GM18517 (cell line): Measurements from ENCODE around the gene HESX1.

Experiments
- ATAC-seq: cut with Tn5 transposase; IDR thresholded peaks from one replicate; pipeline ENCODE4 v1.9.1; 2021; ENCODE audit warnings: mild to moderate bottlenecking, moderate library complexity; ENCODE audit not compliant: unreplicated experiment

The HESX1 gene

DNA sequence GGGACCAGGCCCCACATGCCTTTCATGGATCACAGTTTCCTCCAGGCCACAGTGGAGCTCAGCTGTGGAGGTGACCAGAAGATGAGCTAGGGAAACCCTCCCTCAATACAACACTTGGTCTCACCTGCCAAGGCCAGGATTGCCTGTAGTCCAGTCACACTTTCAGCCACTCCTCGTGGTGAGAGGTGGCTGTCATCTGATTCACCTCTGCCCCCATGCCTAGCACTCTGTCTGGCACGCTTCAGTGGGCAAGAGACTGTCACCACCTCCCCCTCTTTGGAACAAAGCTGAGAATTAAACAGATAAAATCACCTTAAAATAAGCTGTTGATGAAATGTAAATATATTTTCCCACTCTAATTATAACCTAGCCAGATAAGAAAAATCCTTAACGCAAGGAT lies 30.7 kb downstream of the HESX1 start:
- ATAC-seq, result no peak

- ATAC-seq, result no peak
These were observed 31.6 kb downstream of the HESX1 start for GRCh38 chr3:57168151-57168550.

- no peak for ATAC-seq
These were observed 33.1 kb downstream of the HESX1 start for GRCh38 chr3:57166660-57167059.

DNA sequence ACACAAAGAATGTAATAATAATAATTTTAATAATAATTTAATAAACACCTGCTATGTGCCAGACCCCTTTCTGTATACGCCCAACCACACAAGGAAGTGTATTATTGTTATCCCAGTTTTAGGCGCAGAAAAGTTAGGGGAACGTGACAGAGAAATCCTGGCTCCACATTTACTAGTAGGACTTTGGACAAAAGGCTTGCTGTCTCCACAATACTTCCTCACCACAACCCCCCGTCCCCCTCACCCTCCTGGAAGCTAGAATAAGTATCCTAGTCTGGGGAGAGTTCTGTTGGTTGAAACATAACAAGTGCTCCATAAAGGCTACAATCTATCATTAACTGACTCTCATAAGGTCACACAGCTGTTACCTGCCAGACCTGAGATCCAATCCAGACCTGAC lies 34.1 kb downstream of the HESX1 start:
- no peak for ATAC-seq

GRCh38 chr3:57164657-57165573 lies 34.9 kb downstream of the HESX1 start, which contains the start of gene IL17RD:
TSS of gene IL17RD (minus strand) at chr3:57165353. CDS start at chr3:57165286, 67 bp downstream.
- no peak for ATAC-seq

DNA sequence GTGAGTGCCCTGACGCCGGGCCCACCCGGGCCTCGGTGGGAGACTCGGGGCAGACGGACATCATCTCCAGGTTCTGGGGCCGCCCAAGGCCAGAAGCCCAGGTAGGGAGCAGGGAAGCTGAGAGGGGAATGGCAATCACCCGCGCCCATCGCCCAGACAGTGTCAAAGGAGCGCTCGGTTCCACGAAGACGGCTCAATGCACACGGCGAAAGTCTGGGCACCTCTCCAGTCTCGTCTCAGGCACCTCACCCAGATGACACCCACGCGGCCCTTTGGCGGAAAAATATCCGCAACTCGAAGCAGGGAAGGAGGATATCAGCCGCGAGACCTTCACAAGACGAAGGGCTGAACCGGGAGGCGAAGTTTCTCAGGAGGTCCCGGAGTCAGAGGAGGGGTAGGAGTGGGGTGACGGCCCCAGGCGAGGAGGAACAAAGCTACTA lies 35.5 kb downstream of the HESX1 start:
- no peak for ATAC-seq

DNA sequence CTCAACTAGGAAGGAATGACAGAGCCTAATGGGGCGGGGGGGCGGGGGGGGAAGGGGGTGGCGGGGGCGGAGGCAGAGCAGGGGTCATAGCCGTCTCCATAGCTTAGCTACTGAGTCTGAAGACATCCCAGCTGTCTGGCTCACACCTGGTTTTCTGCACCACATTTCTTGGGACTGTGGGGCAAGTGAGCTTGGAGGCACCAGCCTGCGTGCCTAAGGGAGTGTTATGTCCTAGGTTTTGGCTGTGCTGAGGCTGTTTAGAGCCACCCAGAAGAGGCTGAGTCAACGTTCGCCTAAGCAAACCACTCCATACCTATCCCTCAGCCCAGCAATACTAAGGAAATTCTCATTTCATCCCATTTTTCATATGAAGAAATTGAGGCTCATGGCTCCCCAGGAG lies 36.0 kb downstream of the HESX1 start:
- no peak for ATAC-seq

GRCh38 chr3:57161915-57162314 lies 37.9 kb downstream of the HESX1 start:
- no peak for ATAC-seq

GRCh38 chr3:57160765-57161538 lies 38.8 kb downstream of the HESX1 start:
- ATAC-seq, result no peak

DNA sequence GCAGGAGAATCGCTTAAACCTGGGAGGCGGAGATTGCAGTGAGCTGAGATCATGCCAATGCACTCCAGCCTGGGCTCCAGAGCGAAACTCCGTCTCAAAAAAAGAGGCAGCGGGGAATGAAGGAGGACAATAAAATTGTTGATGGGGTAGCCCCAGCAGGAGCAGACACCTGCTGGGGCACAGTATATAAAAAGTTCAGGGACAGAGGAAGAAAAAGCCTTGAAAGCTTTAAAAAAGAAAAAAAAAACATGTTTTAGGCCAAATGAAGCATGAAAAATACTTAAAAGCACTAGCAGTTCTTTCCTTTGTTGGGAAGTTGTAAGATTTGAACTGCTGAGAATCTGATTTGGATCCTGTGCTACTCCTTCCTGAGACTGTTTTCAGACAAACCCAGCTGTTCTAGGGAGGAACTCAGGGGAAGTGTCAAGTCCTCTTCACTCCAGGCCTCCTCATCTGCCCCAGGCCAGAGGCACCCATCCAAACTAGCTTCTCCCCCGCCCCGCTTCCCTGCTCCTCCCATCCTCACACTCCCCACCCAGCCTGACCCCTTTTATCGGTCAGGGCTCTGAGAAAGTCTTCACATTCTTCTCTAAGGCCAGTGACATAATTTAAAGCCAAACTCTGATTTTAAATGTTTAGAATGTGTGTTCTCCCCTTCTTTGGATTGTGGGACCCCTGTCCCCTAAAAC lies 39.6 kb downstream of the HESX1 start:
- ATAC-seq, result no peak

DNA sequence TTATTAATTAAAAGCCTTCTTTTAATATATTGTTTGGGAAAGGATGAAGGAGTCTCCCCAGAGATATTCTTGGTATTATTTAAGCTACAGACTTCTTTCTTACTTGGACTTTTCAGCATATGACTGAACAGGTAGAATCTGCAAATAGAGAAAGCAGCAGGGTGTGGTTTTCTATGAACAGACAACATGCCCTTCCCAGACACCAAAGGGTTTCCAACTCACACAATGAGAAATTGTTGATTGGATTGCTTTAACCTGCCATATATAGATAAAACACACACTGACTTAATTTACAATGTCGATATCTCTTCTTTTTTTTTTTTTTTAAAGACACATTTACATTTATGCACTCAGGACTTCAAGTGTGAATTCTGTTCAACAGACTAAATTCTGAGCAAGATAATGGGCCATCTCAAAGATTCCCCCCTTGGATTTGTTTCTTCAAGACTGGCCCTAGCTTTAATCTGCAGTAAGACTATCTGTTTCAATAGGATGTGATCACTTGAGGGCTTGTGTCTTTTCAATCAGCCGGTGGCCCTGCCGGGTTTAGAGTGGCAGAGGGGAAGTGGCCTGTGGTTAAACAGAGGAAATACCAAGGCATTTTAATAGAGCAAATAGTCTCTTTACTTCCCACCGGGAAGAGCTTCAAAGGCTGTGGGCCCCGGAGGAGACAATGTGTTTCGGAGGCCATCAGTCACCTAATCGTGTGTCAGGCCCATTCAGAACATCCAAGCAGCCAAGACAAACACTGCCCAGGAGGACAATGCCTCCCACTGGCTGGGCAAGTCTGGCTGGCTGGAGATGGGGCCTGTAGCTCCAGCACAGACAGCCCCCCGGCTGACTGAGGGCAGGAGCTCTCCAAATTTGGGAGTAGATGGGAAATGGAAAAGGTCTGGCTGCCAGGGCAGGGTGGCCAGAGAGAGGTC lies 40.7 kb downstream of the HESX1 start:
- no peak for ATAC-seq

- no peak for ATAC-seq
These were observed 41.5 kb downstream of the HESX1 start for GRCh38 chr3:57158325-57158724.

GRCh38 chr3:57157545-57157944 lies 42.2 kb downstream of the HESX1 start:
- ATAC-seq, result no peak

DNA sequence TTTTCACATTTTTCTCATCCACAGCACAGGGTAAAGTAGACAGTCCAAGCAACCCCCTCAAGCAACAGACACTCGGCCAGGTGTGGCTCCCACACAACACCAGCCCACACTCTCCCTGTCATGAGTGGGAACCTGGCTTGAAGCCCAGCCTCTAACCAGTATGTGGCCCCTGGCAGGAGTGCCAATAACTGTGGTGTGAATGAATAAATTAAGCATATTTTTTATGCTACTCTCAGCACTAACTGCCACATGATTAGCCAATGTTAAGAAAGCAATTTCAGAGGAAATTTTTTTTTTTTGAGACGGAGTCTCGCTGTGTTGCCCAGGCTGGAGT lies 44.5 kb downstream of the HESX1 start:
- no peak for ATAC-seq

GRCh38 chr3:57154470-57155309 lies 45.1 kb downstream of the HESX1 start:
- ATAC-seq, result no peak

GRCh38 chr3:57152151-57153143 lies 47.3 kb downstream of the HESX1 start:
- ATAC-seq, result no peak

GRCh38 chr3:57151749-57152148 lies 48.0 kb downstream of the HESX1 start:
- no peak for ATAC-seq

GRCh38 chr3:57151021-57151449 lies 48.7 kb downstream of the HESX1 start:
- ATAC-seq, result no peak
